Measurements from ENCODE around the gene TMEM250.
"Not testable (repeated sequence)": the region's sequence is repeated elsewhere in the genome, so short reads cannot be mapped to it uniquely, and the experiment has no call there.

TMEM250 gene

DNA sequence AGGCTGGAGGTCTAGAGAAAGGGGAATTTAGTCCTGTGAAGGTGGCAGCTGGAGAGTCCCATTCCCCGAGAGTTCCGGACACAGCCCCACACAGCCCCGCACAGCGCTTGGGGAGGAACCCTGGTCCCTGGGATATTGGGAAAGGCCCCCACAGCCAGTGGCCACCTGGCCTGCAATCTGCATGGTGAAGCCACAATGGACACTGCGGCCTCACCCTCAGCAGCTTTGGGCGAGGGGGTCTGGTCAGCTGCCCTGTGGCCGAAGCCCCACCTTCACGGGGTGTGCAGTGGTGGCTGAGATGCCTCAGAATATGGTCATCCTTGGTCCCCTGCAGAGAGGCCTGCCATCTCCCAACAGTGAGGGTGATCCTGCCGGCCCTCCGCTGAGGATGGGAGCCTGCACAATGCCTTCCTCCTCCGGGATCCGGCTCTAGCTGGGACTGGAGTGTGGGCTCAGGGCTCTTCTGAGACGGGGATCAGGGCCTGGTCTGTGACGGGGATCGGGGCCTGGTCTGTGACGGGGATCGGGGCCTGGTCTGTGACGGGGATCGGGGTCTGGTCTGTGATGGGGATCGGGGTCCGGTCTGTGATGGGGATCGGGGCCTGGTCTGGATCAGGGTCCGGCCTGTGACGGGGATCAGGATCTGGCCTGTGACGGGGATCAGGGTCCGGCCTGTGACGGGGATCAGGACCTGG lies 33.3 kb upstream of the TMEM250 start:
- H3K9me3 ChIP-seq (ENCODE audit: insufficient read depth, low read length), result no peaks in the 10 kb centered on the region
- H3K9ac ChIP-seq (ENCODE audit: insufficient read length, low read depth), result peak overlapping the region; percentile 71
- no peaks in the 10 kb centered on the region for H3K36me3 ChIP-seq (ENCODE audit: insufficient read depth, insufficient read length, low read length)
- H3K4me1 ChIP-seq (ENCODE audit: insufficient read depth, insufficient read length), result peaks cover 52% of the 10 kb centered on the region
- no peak overlapping the region for H3K4me3 ChIP-seq (ENCODE audit: insufficient read length, low read depth)
- no peak for DNase-seq (ENCODE audit: low read depth, low spot score)
- peaks cover 2% of the 10 kb centered on the region for H3K27me3 ChIP-seq (ENCODE audit: insufficient read depth, insufficient read length)
- TF ChIP-seq ZNF274 (IDR thresholded peaks at IDR 0.05; ENCODE audit: low read depth, low read length), result no peak
- no peak for TF ChIP-seq YY1 (IDR thresholded peaks at IDR 0.05; ENCODE audit: insufficient read depth, insufficient read length)
- TF ChIP-seq SUZ12 (IDR thresholded peaks at IDR 0.05; ENCODE audit: extremely low read depth, insufficient read depth, insufficient read length), result no peak

DNA sequence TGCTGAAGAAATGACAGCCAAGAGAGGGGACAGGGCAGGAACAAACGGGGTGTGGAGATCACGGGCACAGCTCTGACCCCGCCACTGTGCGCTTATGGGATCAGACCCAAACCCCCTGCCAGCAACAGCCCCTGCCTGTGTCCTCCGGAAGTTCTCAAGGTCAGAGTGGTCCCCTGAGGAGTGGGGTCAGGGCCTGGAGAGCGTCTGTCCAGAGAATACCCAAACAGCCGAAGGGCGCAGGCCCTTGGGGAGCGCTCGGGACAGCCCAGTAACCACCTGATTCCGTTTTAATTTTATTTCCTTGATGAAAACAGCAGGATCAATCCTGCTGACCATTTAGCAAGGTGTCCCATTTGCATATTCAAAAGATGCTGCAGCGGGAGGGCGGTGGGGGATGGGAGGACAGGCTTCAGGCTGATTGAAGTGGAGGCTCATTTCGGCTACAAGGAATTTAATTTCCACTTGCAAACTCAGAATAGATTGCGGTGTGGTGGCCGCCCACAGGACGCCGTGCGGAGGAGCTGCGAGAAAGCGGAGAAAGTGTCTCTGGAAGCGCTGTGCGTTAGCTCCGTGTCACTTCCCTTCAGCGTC lies 32.6 kb upstream of the TMEM250 start:
- no peaks in the 10 kb centered on the region for H3K9me3 ChIP-seq (ENCODE audit: insufficient read depth, low read length)
- H3K36me3 ChIP-seq (ENCODE audit: insufficient read depth, insufficient read length, low read length), result no peaks in the 10 kb centered on the region
- peaks cover 2% of the 10 kb centered on the region for H3K27me3 ChIP-seq (ENCODE audit: insufficient read depth, insufficient read length)
- H3K9ac ChIP-seq (ENCODE audit: insufficient read length, low read depth), result peak overlapping the region; percentile 71
- TF ChIP-seq YY1 (IDR thresholded peaks at IDR 0.05; ENCODE audit: insufficient read depth, insufficient read length) (no peak), SUZ12 (IDR thresholded peaks at IDR 0.05; ENCODE audit: extremely low read depth, insufficient read depth, insufficient read length) (no peak), ZNF274 (IDR thresholded peaks at IDR 0.05; ENCODE audit: low read depth, low read length) (no peak)
- DNase-seq (ENCODE audit: low read depth, low spot score), result no peak
- peaks cover 57% of the 10 kb centered on the region for H3K4me1 ChIP-seq (ENCODE audit: insufficient read depth, insufficient read length)
- no peak overlapping the region for H3K4me3 ChIP-seq (ENCODE audit: insufficient read length, low read depth)

DNA sequence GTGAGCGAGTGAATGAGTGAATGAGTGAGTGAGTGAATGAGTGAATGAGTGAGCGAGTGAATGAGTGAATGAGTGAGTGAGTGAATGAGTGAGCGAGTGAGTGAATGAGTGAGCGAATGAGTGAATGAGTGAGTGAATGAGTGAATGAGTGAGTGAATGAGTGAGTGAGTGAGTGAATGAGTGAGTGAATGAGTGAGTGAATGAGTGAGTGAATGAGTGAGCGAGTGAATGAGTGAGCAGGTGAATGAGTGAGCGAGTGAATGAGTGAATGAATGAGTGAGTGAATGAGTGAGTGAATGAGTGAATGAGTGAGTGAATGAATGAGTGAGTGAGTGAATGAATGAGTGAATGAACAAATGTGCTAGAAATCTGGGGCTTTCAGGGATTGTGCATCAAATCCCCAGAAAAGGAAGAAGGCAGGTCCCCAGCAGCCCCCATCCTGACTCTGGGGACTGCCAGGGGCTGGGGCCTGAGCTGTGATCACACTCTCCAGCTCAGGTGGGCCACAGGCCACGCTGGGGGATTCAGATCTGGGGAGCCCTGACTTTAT lies 32.1 kb upstream of the TMEM250 start:
- not testable (repeated sequence) for H3K9me3 ChIP-seq (ENCODE audit: insufficient read depth, low read length); H3K36me3 ChIP-seq (ENCODE audit: insufficient read depth, insufficient read length, low read length); H3K4me3 ChIP-seq (ENCODE audit: insufficient read length, low read depth); H3K27me3 ChIP-seq (ENCODE audit: insufficient read depth, insufficient read length); DNase-seq (ENCODE audit: low read depth, low spot score)
- Histone ChIP-seq H3K4me1 (ENCODE audit: insufficient read depth, insufficient read length) (peaks cover 57% of the 10 kb centered on the region), H3K9ac (ENCODE audit: insufficient read length, low read depth) (peak overlapping the region; percentile 33)

GRCh38 chr9:136149853-136150252 lies 31.2 kb upstream of the TMEM250 start:
- Histone ChIP-seq H3K9ac (ENCODE audit: insufficient read length, low read depth) (no peak overlapping the region), H3K27me3 (ENCODE audit: insufficient read depth, insufficient read length) (peaks cover 2% of the 10 kb centered on the region), H3K4me1 (ENCODE audit: insufficient read depth, insufficient read length) (peaks cover 58% of the 10 kb centered on the region), H3K9me3 (ENCODE audit: insufficient read depth, low read length) (no peaks in the 10 kb centered on the region), H3K36me3 (ENCODE audit: insufficient read depth, insufficient read length, low read length) (no peaks in the 10 kb centered on the region), H3K4me3 (ENCODE audit: insufficient read length, low read depth) (no peak overlapping the region)
- no peak for DNase-seq (ENCODE audit: low read depth, low spot score)
- TF ChIP-seq YY1 (IDR thresholded peaks at IDR 0.05; ENCODE audit: insufficient read depth, insufficient read length), result no peak

DNA sequence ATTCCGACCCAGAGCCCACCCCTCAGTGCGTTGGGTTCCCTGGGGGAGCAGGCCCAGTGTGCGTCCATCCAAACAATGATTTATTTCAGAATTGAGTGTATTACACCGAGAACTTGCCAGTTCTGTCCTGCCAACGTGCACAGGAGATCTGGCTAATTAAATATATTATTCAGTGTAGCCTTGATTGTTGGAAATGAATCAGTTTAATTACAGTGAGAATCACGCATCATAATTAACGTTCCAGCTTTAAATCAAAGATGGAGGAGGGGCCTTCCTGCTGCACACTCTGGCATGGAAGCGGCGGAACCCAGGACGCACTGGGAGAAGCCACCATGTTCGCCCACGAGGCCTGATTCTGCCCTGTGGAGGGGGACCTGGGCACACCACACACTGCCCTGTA lies 30.7 kb upstream of the TMEM250 start:
- peaks cover 2% of the 10 kb centered on the region for H3K27me3 ChIP-seq (ENCODE audit: insufficient read depth, insufficient read length)
- TF ChIP-seq SUZ12 (IDR thresholded peaks at IDR 0.05; ENCODE audit: extremely low read depth, insufficient read depth, insufficient read length) (no peak), ZNF274 (IDR thresholded peaks at IDR 0.05; ENCODE audit: low read depth, low read length) (no peak), YY1 (IDR thresholded peaks at IDR 0.05; ENCODE audit: insufficient read depth, insufficient read length) (no peak)
- no peak for DNase-seq (ENCODE audit: low read depth, low spot score)
- H3K9ac ChIP-seq (ENCODE audit: insufficient read length, low read depth), result no peak overlapping the region
- H3K4me1 ChIP-seq (ENCODE audit: insufficient read depth, insufficient read length), result peaks cover 55% of the 10 kb centered on the region
- no peak overlapping the region for H3K4me3 ChIP-seq (ENCODE audit: insufficient read length, low read depth)
- no peaks in the 10 kb centered on the region for H3K36me3 ChIP-seq (ENCODE audit: insufficient read depth, insufficient read length, low read length)
- no peaks in the 10 kb centered on the region for H3K9me3 ChIP-seq (ENCODE audit: insufficient read depth, low read length)

DNA sequence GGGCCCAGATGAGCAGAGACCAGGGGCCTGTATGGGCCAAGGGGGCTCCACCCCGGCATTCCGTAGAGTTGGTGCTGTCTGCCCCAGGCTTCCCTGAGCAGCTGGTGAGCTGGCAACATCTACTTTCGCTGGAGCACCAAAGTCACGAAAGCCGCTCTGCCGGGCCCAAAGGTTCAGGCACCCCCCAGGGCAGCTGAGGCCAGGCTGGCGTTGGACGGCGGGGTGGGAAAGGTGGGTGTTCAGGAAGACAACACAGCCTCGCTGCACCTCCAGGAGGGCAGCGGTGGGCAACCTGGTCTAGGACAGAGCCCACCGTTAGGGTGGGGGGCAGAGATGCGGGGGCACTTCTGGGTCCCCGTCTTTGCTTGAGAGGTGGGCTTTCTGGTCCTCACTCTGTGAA lies 30.1 kb upstream of the TMEM250 start:
- Histone ChIP-seq H3K36me3 (ENCODE audit: insufficient read depth, insufficient read length, low read length) (no peaks in the 10 kb centered on the region), H3K27me3 (ENCODE audit: insufficient read depth, insufficient read length) (peaks cover 2% of the 10 kb centered on the region), H3K9me3 (ENCODE audit: insufficient read depth, low read length) (no peaks in the 10 kb centered on the region), H3K9ac (ENCODE audit: insufficient read length, low read depth) (peak overlapping the region; percentile 53), H3K4me3 (ENCODE audit: insufficient read length, low read depth) (no peak overlapping the region), H3K4me1 (ENCODE audit: insufficient read depth, insufficient read length) (peaks cover 55% of the 10 kb centered on the region)
- no peak for TF ChIP-seq YY1 (IDR thresholded peaks at IDR 0.05; ENCODE audit: insufficient read depth, insufficient read length)
- no peak for TF ChIP-seq SUZ12 (IDR thresholded peaks at IDR 0.05; ENCODE audit: extremely low read depth, insufficient read depth, insufficient read length)
- no peak for TF ChIP-seq ZNF274 (IDR thresholded peaks at IDR 0.05; ENCODE audit: low read depth, low read length)
- no peak for DNase-seq (ENCODE audit: low read depth, low spot score)

DNA sequence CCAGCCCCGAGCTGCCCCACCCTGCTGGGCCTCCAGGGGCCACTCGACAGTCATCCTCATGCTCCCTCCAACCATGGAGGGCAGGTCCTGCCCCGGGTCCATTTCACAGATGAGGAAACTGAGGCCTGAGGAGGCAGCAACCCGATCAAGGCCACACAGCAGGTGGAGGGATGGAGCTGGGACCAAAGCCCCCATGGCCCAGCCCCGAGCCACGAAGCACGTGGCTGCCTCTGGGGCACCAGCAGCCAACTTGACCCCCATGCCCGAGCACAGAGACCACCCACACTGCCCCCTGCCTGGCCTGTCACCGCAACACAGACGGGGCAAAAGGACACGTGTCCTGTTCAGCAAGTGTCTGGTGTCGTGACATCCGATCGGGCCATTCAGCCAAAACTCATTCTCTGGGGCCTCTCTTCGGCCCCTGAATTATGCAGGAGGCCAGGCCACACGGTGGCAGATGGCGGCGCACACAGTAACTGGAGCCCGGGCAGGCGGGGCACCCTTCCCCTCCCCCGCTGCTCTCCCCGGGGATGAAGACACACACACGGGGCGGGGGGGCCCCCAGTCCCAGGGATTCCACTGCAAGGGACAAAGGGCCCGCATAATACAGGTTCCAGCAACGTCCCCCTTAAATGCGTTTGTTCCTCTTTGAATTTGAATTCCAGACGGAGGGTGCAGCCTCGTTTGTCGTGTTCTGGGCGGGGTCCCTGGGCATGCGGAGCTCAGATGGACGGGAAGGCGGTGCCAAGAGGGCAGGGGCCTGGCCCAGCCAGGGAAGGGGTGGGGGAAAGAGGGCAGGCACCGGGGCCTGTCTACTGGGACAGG lies 29.4 kb upstream of the TMEM250 start:
- Histone ChIP-seq H3K4me1 (ENCODE audit: insufficient read depth, insufficient read length) (peaks cover 53% of the 10 kb centered on the region), H3K4me3 (ENCODE audit: insufficient read length, low read depth) (peak overlapping the region; percentile 6), H3K27me3 (ENCODE audit: insufficient read depth, insufficient read length) (peaks cover 2% of the 10 kb centered on the region), H3K9ac (ENCODE audit: insufficient read length, low read depth) (peak overlapping the region; percentile 53), H3K9me3 (ENCODE audit: insufficient read depth, low read length) (no peaks in the 10 kb centered on the region), H3K36me3 (ENCODE audit: insufficient read depth, insufficient read length, low read length) (no peaks in the 10 kb centered on the region)
- TF ChIP-seq YY1 (IDR thresholded peaks at IDR 0.05; ENCODE audit: insufficient read depth, insufficient read length) (no peak), SUZ12 (IDR thresholded peaks at IDR 0.05; ENCODE audit: extremely low read depth, insufficient read depth, insufficient read length) (no peak), ZNF274 (IDR thresholded peaks at IDR 0.05; ENCODE audit: low read depth, low read length) (no peak)
- DNase-seq (ENCODE audit: low read depth, low spot score), result no peak

All from NT2/D1 (cell line).